Right atrium auricular region (tissue), 2 donors: ENCODE results near the gene ADK. TPM values are rescaled to one million over a fixed set of nuclear protein-coding genes. Genes with fewer than 3 reads are reported as not detected.

Source experiments
- DNase-seq: peaks from one replicate; pipeline ENCODE4 v3.0.0-alpha.2; 2019; ENCODE audit warnings: low spot score
- H3K27ac ChIP-seq, 2 donors: fragments of 200-600 bp; sonication (generic); 1 replicate in 1 of 2; 2 replicates in 1 of 2; pipeline ENCODE4 v1.5.1; 2016 to 2019
- H3K27me3 ChIP-seq, 2 donors: fragments of 200-600 bp; sonication (generic); one replicate each; pipeline versions ENCODE4 v1.5.1 to v1.6.0; 2017 to 2019
- H3K36me3 ChIP-seq: fragments of 200-600 bp; sonication (generic); one replicate; pipeline ENCODE4 v1.5.1; 2016
- H3K4me1 ChIP-seq, 2 donors: fragments of 200-600 bp; sonication (generic); one replicate each; pipeline versions ENCODE4 v1.5.1 to v1.6.0; 2017 to 2019
- H3K4me3 ChIP-seq, 2 donors: fragments of 200-600 bp; sonication (generic); 1 replicate in 1 of 2; 2 replicates in 1 of 2; pipeline ENCODE4 v1.5.1; 2017 to 2019; ENCODE audit warnings: mild to moderate bottlenecking in 1 of 2, moderate library complexity in 1 of 2
- H3K9me3 ChIP-seq, 2 donors: fragments of 200-600 bp; sonication (generic); one replicate each; pipeline ENCODE4 v1.5.1; 2019
- CTCF ChIP-seq, 2 donors: fragments of 200-600 bp; sonication (generic); IDR thresholded peaks; one replicate each; pipeline ENCODE4 v1.5.1; 2019; ENCODE audit warnings: antibody characterized with exemption in 2 of 2
- total RNA-seq, 2 donors: library from RNA; depleted of rRNA; stranded (reverse); fragments of >200 nt; gene quantifications; one replicate each; pipeline ENCODE4 v1.1.0, GENCODE V29; 2016

The ADK gene
- total RNA-seq, 2 donors from 2014 or later, result 23.7 to 31.6 TPM

- no peak for DNase-seq
- Histone ChIP-seq H3K4me1 (no peaks in the 10 kb centered on the region), H3K4me3 (no peak overlapping the region), H3K27me3 (no peaks in the 10 kb centered on the region), H3K27ac (no peak overlapping the region), H3K36me3 (no peaks in the 10 kb centered on the region), H3K9me3 (no peaks in the 10 kb centered on the region)
- no peak for TF ChIP-seq CTCF (IDR thresholded peaks at IDR 0.05)
Measured at GRCh38 chr10:74704629-74705357, 553.8 kb downstream of the ADK start.

- no peaks in the 10 kb centered on the region for H3K4me1 ChIP-seq
- no peak for DNase-seq
- no peak for TF ChIP-seq CTCF (IDR thresholded peaks at IDR 0.05)
- no peak overlapping the region for H3K4me3 ChIP-seq
- no peak overlapping the region for H3K27ac ChIP-seq
- no peaks in the 10 kb centered on the region for H3K27me3 ChIP-seq
- no peaks in the 10 kb centered on the region for H3K9me3 ChIP-seq
- no peaks in the 10 kb centered on the region for H3K36me3 ChIP-seq
Measured at GRCh38 chr10:74705358-74705980, 554.4 kb downstream of the ADK start.

GRCh38 chr10:74706966-74707365, 555.9 kb downstream of the ADK start:
- TF ChIP-seq CTCF (IDR thresholded peaks at IDR 0.05), result no peak
- no peaks in the 10 kb centered on the region for H3K9me3 ChIP-seq
- no peaks in the 10 kb centered on the region for H3K4me1 ChIP-seq
- H3K36me3 ChIP-seq, result no peaks in the 10 kb centered on the region
- no peak for DNase-seq
- no peak overlapping the region for H3K4me3 ChIP-seq
- no peak overlapping the region for H3K27ac ChIP-seq
- no peaks in the 10 kb centered on the region for H3K27me3 ChIP-seq

GRCh38 chr10:74708246-74708645, 557.2 kb downstream of the ADK start:
- Histone ChIP-seq H3K27me3 (no peaks in the 10 kb centered on the region), H3K36me3 (no peaks in the 10 kb centered on the region), H3K9me3 (no peaks in the 10 kb centered on the region), H3K27ac (no peak overlapping the region), H3K4me3 (no peak overlapping the region), H3K4me1 (no peaks in the 10 kb centered on the region)
- no peak for DNase-seq
- no peak for TF ChIP-seq CTCF (IDR thresholded peaks at IDR 0.05)

GRCh38 chr10:74718208-74718607, 567.2 kb downstream of the ADK start:
- Histone ChIP-seq H3K4me1 (no peaks in the 10 kb centered on the region), H3K27ac (no peak overlapping the region), H3K4me3 (no peak overlapping the region), H3K36me3 (no peaks in the 10 kb centered on the region), H3K9me3 (peaks cover 0 to 22% of the 10 kb centered on the region in 2 donors), H3K27me3 (no peaks in the 10 kb centered on the region)
- TF ChIP-seq CTCF (IDR thresholded peaks at IDR 0.05), result no peak
- no peak for DNase-seq
